NB4 (cell line): Measurements from ENCODE around the gene PANK4.

Experiments used
- DNase-seq: peaks from one replicate; pipeline ENCODE4 v3.0.0; 2010; ENCODE audit warnings: low read depth
- H3K4me3 ChIP-seq: one replicate; pipeline ENCODE4 v1.5.1; 2011; ENCODE audit warnings: mild to moderate bottlenecking, low read depth, low read length, moderate library complexity
- CTCF ChIP-seq: IDR thresholded peaks from one replicate; pipeline ENCODE4 v1.5.1; 2012; ENCODE audit warnings: low read depth, low read length
- MAX ChIP-seq: IDR thresholded peaks from 2 replicates; pipeline ENCODE4 v1.6.1; 2011; ENCODE audit warnings: low read depth, low read length
- MYC ChIP-seq: IDR thresholded peaks from 2 replicates; pipeline ENCODE4 v1.6.1; 2011; ENCODE audit warnings: low read depth, low read length
- POLR2A ChIP-seq: IDR thresholded peaks from 2 replicates; pipeline ENCODE4 v1.6.1; 2011; ENCODE audit warnings: mild to moderate bottlenecking; ENCODE audit not compliant: insufficient read length; ENCODE audit errors: extremely low read depth

Gene PANK4

GRCh38 chr1:2526824-2527555 is 594 bp upstream of the PANK4 start:
- H3K4me3 ChIP-seq = peak overlapping the region; percentile 21
- TF ChIP-seq POLR2A (no peak), CTCF (no peak), MYC (peak; percentile 44; the same call in 1 of the 2 replicates), MAX (peak; percentile 85)
- DNase-seq = peak; percentile 61

GRCh38 chr1:2525572-2525919 is 850 bp downstream of the PANK4 start:
- DNase-seq = peak; percentile 22
- H3K4me3 ChIP-seq = peak overlapping the region; percentile 79
- TF ChIP-seq POLR2A (no peak), MYC (no peak), MAX (no peak), CTCF (no peak)

DNA sequence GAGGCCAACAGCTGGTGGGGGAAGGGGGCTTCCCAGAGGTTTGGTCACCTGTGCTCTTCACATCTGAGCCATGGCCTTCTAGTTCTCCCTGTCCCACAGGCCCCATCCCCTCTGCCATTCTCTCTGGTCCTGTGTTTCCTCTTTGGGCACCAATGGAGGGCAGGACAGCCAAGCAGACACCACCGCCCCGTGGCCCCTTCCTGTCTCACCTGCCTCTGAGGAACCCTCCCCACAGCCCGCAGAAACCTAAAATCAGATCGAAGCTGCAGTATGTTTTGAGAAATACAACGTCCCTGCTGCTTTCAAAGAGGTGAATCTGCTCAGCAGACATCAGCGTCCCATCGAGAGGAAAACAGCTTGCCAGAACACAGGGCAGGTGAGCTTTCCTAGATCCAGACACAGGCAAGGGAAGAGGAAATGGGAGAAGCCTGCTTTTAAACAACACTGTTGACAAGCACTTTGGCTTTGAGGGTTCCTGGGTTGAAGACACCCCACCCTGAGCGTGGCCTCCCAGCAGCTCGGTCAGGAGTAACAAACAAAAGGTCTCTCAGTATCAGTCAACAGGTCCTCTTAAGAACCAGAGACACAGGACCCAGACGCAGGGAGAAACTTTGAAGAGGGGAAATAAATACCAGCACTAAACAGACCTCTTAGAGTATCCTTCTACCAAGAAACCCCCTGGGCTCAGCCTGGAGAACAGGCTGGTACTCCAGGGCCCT is 2.3 kb downstream of the PANK4 start:
- no peak for TF ChIP-seq MYC
- TF ChIP-seq CTCF = no peak
- TF ChIP-seq POLR2A = no peak
- TF ChIP-seq MAX = no peak
- DNase-seq = no peak
- no peak overlapping the region for H3K4me3 ChIP-seq

DNA sequence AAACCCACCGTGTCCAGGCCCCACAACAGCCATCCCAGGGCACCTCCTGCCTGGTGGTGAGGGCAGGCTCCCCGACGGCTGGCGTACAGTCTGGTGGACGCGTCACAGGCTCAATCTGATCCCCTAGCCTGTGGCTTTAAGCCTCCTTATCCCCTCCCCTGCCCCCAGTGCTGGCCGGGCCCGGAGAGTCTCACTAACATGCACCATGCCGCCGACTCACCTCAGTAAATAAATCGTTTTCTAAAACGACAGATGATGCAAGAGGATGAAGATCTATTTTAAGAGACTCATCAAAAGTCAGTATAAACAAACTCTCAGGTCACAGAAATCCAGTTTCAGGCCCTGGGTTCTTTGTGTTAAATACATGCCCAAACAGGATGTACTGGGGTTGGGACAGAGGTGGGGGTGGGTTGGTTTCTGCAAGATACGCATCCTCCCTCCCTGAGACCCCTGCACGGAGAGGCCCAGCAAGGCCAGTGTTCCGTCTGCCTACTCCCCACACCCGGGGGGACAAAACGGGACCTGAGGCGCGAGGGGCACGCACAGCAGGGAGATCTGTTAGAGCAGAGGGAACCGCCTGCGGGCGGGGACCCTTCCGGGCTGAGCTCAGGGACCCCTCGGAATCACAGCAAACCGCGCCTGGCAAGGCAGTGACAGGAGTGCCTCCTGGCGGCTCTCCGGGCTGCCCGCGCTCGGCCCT is 3.1 kb downstream of the PANK4 start:
- DNase-seq = no peak
- TF ChIP-seq MYC (no peak), POLR2A (no peak), MAX (no peak), CTCF (no peak)
- no peak overlapping the region for H3K4me3 ChIP-seq

DNA sequence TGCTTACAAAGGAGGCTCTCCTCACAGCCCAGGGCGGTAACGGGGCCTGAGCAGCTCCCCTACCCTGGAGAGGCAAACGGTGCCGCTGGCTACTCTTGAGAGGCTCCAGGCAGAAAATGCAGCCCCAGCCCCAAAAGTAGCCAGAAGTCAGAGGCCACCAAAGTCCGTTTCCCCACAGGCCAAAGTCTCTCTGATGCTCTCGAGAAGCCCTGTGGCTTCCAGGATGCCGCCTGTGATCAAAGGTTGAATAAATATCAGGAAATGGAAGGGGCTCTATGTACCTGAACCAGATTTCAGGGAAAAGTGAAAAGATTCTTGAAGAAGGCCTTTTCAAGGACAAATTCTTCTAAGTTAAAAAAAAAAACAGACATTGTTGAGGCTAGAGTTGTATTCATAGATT is 4.2 kb downstream of the PANK4 start:
- no peak overlapping the region for H3K4me3 ChIP-seq
- no peak for DNase-seq

DNA sequence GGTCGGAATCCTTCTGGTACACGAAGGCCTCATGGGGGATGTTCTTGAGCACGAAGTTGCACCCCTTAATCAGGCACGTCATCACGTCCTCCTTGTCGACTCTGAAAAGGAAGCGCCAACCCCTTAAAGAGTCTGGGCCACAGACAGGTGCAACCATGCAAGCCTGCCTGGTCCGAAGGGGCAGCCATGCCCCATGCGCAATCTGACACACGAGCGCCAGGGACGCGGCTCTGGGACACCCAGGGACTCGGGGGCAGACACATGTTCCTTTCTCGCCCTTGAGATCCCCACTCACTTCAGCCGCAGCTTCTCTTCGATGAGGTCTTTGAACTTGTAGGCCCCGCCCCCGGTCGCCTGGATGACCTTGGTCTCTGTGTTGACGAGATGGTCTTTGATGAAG is 5.6 kb downstream of the PANK4 start:
- DNase-seq = no peak
- TF ChIP-seq CTCF (no peak), MYC (no peak), POLR2A (no peak), MAX (no peak)
- H3K4me3 ChIP-seq = no peak overlapping the region

More for the DNA sequence above, 4.2 kb downstream of the PANK4 start:
- no peak for TF ChIP-seq MYC
- TF ChIP-seq POLR2A = no peak
